G401.6 (cell line): ENCODE measurements around the gene PRRG2.
A peak's percentile ranks its signal among the peaks of the same experiment; 100 is the strongest.

ENCODE experiments used
- FAIRE-seq: peaks from 2 replicates; lab custom pipeline; 2012; peaks lifted over from hg19 to GRCh38; lab: Jason Lieb, UNC

PRRG2 gene

GRCh38 chr19:49581007-49581508 is at the start of gene PRRG2:
Gene PRRG2, plus strand, starts transcription at chr19:49581316. Its CDS starts 1,904 bp downstream, at chr19:49583220.
- no peak for FAIRE-seq

- FAIRE-seq = no peak
These were observed 47.3 kb upstream of the PRRG2 start for GRCh38 chr19:49533551-49534488.

- no peak for FAIRE-seq
These were observed 46.3 kb upstream of the PRRG2 start for GRCh38 chr19:49534632-49535385.

GRCh38 chr19:49536921-49537462 is 44.1 kb upstream of the PRRG2 start:
- FAIRE-seq = no peak

- no peak for FAIRE-seq
These were observed 42.5 kb upstream of the PRRG2 start for GRCh38 chr19:49538643-49539042.

- no peak for FAIRE-seq
These were observed 41.7 kb upstream of the PRRG2 start for GRCh38 chr19:49539192-49539952.

GRCh38 chr19:49541914-49542313 is 39.2 kb upstream of the PRRG2 start:
- no peak for FAIRE-seq

- FAIRE-seq = no peak
These were observed 38.7 kb upstream of the PRRG2 start for GRCh38 chr19:49542446-49542845.

GRCh38 chr19:49543032-49543431 is 38.1 kb upstream of the PRRG2 start:
- no peak for FAIRE-seq

GRCh38 chr19:49544154-49544553 is 37.0 kb upstream of the PRRG2 start:
- no peak for FAIRE-seq

- FAIRE-seq = peak; percentile 99
These were observed 34.1 kb upstream of the PRRG2 start for GRCh38 chr19:49546825-49547565.

- FAIRE-seq = no peak
These were observed 32.1 kb upstream of the PRRG2 start for GRCh38 chr19:49549045-49549444.

GRCh38 chr19:49551531-49551930 is 29.6 kb upstream of the PRRG2 start:
- no peak for FAIRE-seq

GRCh38 chr19:49552749-49553148 is 28.4 kb upstream of the PRRG2 start:
- no peak for FAIRE-seq

- no peak for FAIRE-seq
These were observed 27.5 kb upstream of the PRRG2 start for GRCh38 chr19:49553451-49554271.

- FAIRE-seq = no peak
These were observed 26.4 kb upstream of the PRRG2 start for GRCh38 chr19:49554701-49555181.

- FAIRE-seq = no peak
These were observed 25.3 kb upstream of the PRRG2 start for GRCh38 chr19:49555600-49556411.

GRCh38 chr19:49556412-49557398 is 24.4 kb upstream of the PRRG2 start:
- FAIRE-seq = no peak
